ENCODE results near the gene SIGLEC15. TPM values are rescaled to one million over a fixed set of nuclear protein-coding genes. Genes with fewer than 3 reads are reported as not detected.

SIGLEC15 gene
- polyA plus RNA-seq, 2 of the 4 experiments (the other 2 are of a cell fraction): not detected

DNA sequence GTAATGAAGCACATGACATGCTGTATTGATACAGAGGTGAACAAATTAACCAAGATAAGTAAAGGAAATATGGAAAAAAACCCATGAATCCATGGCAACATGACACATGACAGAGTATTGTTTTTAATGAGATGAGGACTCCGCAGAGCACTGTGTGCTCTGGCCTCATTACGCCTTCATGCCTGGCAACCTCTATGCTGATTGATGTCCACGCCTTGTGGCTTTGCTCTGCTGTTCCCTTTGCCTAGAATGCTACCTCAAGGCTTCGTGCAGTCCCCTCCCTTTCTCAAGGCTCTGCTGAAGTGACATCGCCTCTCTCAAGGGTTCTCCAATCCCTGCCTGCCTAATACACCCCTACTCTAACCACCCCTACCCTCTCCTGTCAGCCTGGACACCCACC is 8.4 kb downstream of the SIGLEC15 start:
- no peak overlapping the region for H3K27ac ChIP-seq
- no peak for DNase-seq (ENCODE audit: low read depth in 1 of 2, low spot score in 1 of 2)
- H3K4me3 ChIP-seq: no peak overlapping the region
- WGBS (ENCODE audit: missing lambda C conversion rate): 72% methylated on average over 5 of the region's 5 CpGs
- TF ChIP-seq TFCP2L1 (CRISPR knock-in tag; IDR thresholded peaks at IDR 0.05) (no peak), SREBF2 (IDR thresholded peaks at IDR 0.05) (no peak), ESRRA (IDR thresholded peaks at IDR 0.05; ENCODE audit: borderline replicate concordance, low read length) (no peak), HOXB13 (CRISPR knock-in tag; IDR thresholded peaks at IDR 0.05; ENCODE audit: low read depth) (no peak), FOSB (CRISPR knock-in tag; IDR thresholded peaks at IDR 0.05) (no peak), MAFK (IDR thresholded peaks at IDR 0.05; ENCODE audit: partially characterized antibody) (no peak), FOXS1 (CRISPR knock-in tag; IDR thresholded peaks at IDR 0.05) (no peak), PHF8 (IDR thresholded peaks at IDR 0.05; ENCODE audit: borderline replicate concordance, low read depth) (no peak), EHF (CRISPR knock-in tag; IDR thresholded peaks at IDR 0.05) (no peak), POLR2A (IDR thresholded peaks at IDR 0.05; ENCODE audit: low read length) (no peak), HDAC2 (IDR thresholded peaks at IDR 0.05) (no peak), GATA3 (IDR thresholded peaks at IDR 0.05; ENCODE audit: borderline replicate concordance) (no peak), ZFP36 (IDR thresholded peaks at IDR 0.05; ENCODE audit: borderline replicate concordance, partially characterized antibody) (no peak), JUN (IDR thresholded peaks at IDR 0.05) (no peak), BHLHE40 (IDR thresholded peaks at IDR 0.05; ENCODE audit: low read depth, low read length) (no peak), TP53 (CRISPR knock-in tag; IDR thresholded peaks at IDR 0.05) (no peak)
- TF ChIP-seq, protein P1, sequence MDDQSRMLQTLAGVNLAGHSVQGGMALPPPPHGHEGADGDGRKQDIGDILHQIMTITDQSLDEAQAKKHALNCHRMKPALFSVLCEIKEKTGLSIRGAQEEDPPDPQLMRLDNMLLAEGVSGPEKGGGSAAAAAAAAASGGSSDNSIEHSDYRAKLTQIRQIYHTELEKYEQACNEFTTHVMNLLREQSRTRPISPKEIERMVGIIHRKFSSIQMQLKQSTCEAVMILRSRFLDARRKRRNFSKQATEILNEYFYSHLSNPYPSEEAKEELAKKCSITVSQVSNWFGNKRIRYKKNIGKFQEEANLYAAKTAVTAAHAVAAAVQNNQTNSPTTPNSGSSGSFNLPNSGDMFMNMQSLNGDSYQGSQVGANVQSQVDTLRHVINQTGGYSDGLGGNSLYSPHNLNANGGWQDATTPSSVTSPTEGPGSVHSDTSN (IDR thresholded peaks at IDR 0.05): no peak
- TF ChIP-seq, protein P2, sequence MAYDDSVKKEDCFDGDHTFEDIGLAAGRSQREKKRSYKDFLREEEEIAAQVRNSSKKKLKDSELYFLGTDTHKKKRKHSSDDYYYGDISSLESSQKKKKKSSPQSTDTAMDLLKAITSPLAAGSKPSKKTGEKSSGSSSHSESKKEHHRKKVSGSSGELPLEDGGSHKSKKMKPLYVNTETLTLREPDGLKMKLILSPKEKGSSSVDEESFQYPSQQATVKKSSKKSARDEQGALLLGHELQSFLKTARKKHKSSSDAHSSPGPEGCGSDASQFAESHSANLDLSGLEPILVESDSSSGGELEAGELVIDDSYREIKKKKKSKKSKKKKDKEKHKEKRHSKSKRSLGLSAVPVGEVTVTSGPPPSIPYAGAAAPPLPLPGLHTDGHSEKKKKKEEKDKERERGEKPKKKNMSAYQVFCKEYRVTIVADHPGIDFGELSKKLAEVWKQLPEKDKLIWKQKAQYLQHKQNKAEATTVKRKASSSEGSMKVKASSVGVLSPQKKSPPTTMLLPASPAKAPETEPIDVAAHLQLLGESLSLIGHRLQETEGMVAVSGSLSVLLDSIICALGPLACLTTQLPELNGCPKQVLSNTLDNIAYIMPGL (CRISPR knock-in tag; IDR thresholded peaks at IDR 0.05; ENCODE audit: borderline replicate concordance): no peak
- TF ChIP-seq, protein P3, sequence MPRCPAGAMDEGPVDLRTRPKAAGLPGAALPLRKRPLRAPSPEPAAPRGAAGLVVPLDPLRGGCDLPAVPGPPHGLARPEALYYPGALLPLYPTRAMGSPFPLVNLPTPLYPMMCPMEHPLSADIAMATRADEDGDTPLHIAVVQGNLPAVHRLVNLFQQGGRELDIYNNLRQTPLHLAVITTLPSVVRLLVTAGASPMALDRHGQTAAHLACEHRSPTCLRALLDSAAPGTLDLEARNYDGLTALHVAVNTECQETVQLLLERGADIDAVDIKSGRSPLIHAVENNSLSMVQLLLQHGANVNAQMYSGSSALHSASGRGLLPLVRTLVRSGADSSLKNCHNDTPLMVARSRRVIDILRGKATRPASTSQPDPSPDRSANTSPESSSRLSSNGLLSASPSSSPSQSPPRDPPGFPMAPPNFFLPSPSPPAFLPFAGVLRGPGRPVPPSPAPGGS (IDR thresholded peaks at IDR 0.05): no peak
- no peak overlapping the region for H3K4me2 ChIP-seq
- H3K4me1 ChIP-seq: 0 out of 3 replicates have a peak, but pooled peaks cover 2% of the 10 kb centered on the region
- POLR2A ChIA-PET: no interaction called here
- no peak for FAIRE-seq
- H3K9me3 ChIP-seq: no peaks in the 10 kb centered on the region
- CTCF ChIA-PET: interaction anchor here (0.6 to 3.0 kb wide), 2 partner anchors 91 to 111 kb away, joined by 4 to 16 read pairs; no protein-coding TSS in a partner anchor
- no peak for ATAC-seq

DNA sequence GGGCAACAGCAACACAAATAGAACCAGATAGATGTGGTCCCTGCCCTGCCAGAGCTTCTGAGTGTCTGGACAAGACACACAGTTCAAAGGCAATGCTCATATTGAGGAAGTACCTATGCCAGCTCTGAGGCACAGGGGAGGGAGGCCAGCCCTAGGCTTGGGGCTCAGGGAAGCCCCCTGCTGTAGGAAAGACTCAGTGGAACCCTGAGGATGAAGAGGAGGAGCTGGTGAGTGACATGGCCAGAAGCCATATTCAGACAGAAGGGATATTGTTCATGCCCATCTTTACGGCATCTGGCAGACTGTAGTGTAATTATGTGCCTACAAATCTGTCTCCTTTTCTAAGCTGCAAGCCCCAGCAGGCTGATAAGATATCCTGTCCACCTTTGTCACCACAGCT is 8.8 kb downstream of the SIGLEC15 start:
- H3K4me2 ChIP-seq: no peak overlapping the region
- 75% methylated on average over 1 of the region's 1 CpG for WGBS (ENCODE audit: missing lambda C conversion rate)
- ChIA-PET POLR2A (no interaction called here), CTCF (interaction anchor here (0.6 to 3.0 kb wide), 2 partner anchors 91 to 111 kb away, joined by 4 to 16 read pairs; no protein-coding TSS in a partner anchor)
- 0 out of 3 replicates have a peak, but pooled peaks cover 2% of the 10 kb centered on the region for H3K4me1 ChIP-seq
- no peak for DNase-seq (ENCODE audit: low read depth in 1 of 2, low spot score in 1 of 2)
- H3K4me3 ChIP-seq: no peak overlapping the region
- H3K27ac ChIP-seq: no peak overlapping the region
- H3K9me3 ChIP-seq: no peaks in the 10 kb centered on the region
- FAIRE-seq: no peak
- TF ChIP-seq RARB (CRISPR knock-in tag; IDR thresholded peaks at IDR 0.05) (no peak), HOXA7 (CRISPR knock-in tag; IDR thresholded peaks at IDR 0.05) (no peak), EHMT2 (IDR thresholded peaks at IDR 0.05; ENCODE audit: low read depth) (no peak), HOXB13 (CRISPR knock-in tag; IDR thresholded peaks at IDR 0.05; ENCODE audit: low read depth) (no peak), MAFK (IDR thresholded peaks at IDR 0.05; ENCODE audit: partially characterized antibody) (no peak)
- TF ChIP-seq, protein P4, sequence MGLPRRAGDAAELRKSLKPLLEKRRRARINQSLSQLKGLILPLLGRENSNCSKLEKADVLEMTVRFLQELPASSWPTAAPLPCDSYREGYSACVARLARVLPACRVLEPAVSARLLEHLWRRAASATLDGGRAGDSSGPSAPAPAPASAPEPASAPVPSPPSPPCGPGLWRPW (IDR thresholded peaks at IDR 0.05): no peak
- TF ChIP-seq, protein P5, sequence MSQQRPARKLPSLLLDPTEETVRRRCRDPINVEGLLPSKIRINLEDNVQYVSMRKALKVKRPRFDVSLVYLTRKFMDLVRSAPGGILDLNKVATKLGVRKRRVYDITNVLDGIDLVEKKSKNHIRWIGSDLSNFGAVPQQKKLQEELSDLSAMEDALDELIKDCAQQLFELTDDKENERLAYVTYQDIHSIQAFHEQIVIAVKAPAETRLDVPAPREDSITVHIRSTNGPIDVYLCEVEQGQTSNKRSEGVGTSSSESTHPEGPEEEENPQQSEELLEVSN (IDR thresholded peaks at IDR 0.05; ENCODE audit: borderline replicate concordance, low read depth): no peak
- no peak for ATAC-seq
